ENCODE data around the gene KLK3.
"Not testable (repeated sequence)": the region's sequence is repeated elsewhere in the genome, so short reads cannot be mapped to it uniquely, and the experiment has no call there.

Gene KLK3

GRCh38 chr19:50854636-50855410, at the start of gene KLK3:
TSS of gene KLK3 (plus strand) at chr19:50854915. CDS start at chr19:50854956, 41 bp downstream.
- DNase-seq (ENCODE audit: low spot score), result no peak

GRCh38 chr19:50808856-50809255, 45.9 kb upstream of the KLK3 start:
- no peak for DNase-seq (ENCODE audit: low spot score)

- not testable (repeated sequence) for DNase-seq (ENCODE audit: low spot score)
Measured at GRCh38 chr19:50811622-50812238, 43.0 kb upstream of the KLK3 start.

- DNase-seq (ENCODE audit: low spot score), result no peak
Measured at GRCh38 chr19:50812474-50812873, 42.2 kb upstream of the KLK3 start.

GRCh38 chr19:50814883-50815282, 39.8 kb upstream of the KLK3 start:
- no peak for DNase-seq (ENCODE audit: low spot score)

GRCh38 chr19:50815439-50815838, 39.3 kb upstream of the KLK3 start:
- DNase-seq (ENCODE audit: low spot score), result no peak

GRCh38 chr19:50817941-50818858, 36.5 kb upstream of the KLK3 start:
- peak; percentile 41 for DNase-seq (ENCODE audit: low spot score)

GRCh38 chr19:50818859-50819472, 35.7 kb upstream of the KLK3 start:
- no peak for DNase-seq (ENCODE audit: low spot score)

- DNase-seq (ENCODE audit: low spot score), result no peak
Measured at GRCh38 chr19:50819636-50820035, 35.1 kb upstream of the KLK3 start.

- no peak for DNase-seq (ENCODE audit: low spot score)
Measured at GRCh38 chr19:50820086-50820485, 34.6 kb upstream of the KLK3 start.

GRCh38 chr19:50820549-50821247, 34.0 kb upstream of the KLK3 start:
- no peak for DNase-seq (ENCODE audit: low spot score)

GRCh38 chr19:50821248-50821612, 33.5 kb upstream of the KLK3 start:
- DNase-seq (ENCODE audit: low spot score), result no peak

- DNase-seq (ENCODE audit: low spot score), result no peak
Measured at GRCh38 chr19:50821622-50822021, 33.1 kb upstream of the KLK3 start.

- DNase-seq (ENCODE audit: low spot score), result no peak
Measured at GRCh38 chr19:50822661-50823208, 32.0 kb upstream of the KLK3 start.

GRCh38 chr19:50823389-50824042, 31.2 kb upstream of the KLK3 start, which contains the start of gene KLK1:
TSS of gene KLK1 (minus strand) at chr19:50823787. CDS start at chr19:50823748, 39 bp downstream.
- no peak for DNase-seq (ENCODE audit: low spot score)

GRCh38 chr19:50826492-50827240, 28.0 kb upstream of the KLK3 start:
- DNase-seq (ENCODE audit: low spot score), result no peak

GRCh38 chr19:50827476-50827875, 27.2 kb upstream of the KLK3 start:
- DNase-seq (ENCODE audit: low spot score), result no peak

GRCh38 chr19:50829801-50830200, 24.9 kb upstream of the KLK3 start:
- DNase-seq (ENCODE audit: low spot score), result no peak

GRCh38 chr19:50830266-50831025, 24.3 kb upstream of the KLK3 start:
- no peak for DNase-seq (ENCODE audit: low spot score)

All from AG08395 (cell line).